Coronary artery (tissue), 2 donors: ENCODE measurements around the gene CAMTA1.

Experiments
- DNase-seq: peaks from one replicate; pipeline ENCODE4 v3.0.0-alpha.2; 2017; ENCODE audit warnings: low spot score
- H3K27ac ChIP-seq, 2 donors: fragments of 200-600 bp; sonication (generic); one replicate each; pipeline ENCODE4 v1.5.1; 2016 to 2019
- H3K4me3 ChIP-seq: fragments of 200-600 bp; sonication (generic); 2 replicates; pipeline ENCODE4 v1.5.1; 2016; ENCODE audit warnings: mild to moderate bottlenecking, moderate library complexity
- CTCF ChIP-seq: fragments of 200-600 bp; sonication (generic); IDR thresholded peaks from one replicate; pipeline ENCODE4 v1.5.1; 2019; ENCODE audit warnings: antibody characterized with exemption

Gene CAMTA1

DNA sequence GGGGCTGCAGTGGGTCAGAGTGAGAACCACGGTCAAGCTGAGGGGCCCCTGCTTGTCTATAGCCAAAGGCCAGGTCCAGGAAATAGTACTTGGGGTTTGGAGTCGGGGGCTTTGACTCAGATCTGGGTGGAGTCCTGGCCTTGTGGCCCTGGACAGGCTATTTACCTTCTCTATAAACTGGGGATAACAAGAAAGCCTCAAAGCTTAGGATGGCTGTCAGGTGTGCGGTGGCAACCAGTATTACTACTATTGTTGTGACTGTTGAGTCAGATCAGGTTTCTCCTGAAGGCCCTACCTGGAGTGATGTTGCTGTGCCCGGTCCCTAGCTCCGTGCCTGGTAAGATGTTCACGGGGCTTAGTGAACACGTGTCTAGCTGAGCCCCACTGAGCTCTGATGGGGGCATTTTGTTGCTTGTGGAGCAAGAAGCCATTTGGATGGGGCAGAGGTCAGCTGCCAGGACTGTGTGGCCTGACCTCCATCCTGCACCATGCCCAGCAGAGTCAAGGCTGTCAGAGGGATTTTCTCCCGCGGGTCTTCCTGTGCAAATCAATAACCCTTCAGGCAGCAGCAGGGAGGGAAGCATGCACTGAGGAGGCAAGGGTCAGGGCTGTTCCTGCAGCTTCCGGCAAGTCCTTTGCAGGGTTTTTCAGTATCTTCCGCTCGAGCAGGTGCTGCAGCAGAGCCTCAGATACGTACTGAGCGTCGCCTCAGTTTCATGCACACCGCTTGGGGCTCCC is 170.3 kb downstream of the CAMTA1 start:
- Histone ChIP-seq H3K27ac (no peak overlapping the region), H3K4me3 (no peak overlapping the region)

GRCh38 chr1:6956488-6957159 is 171.4 kb downstream of the CAMTA1 start:
- DNase-seq: no peak
- TF ChIP-seq CTCF: no peak
- Histone ChIP-seq H3K27ac (no peak overlapping the region), H3K4me3 (no peak overlapping the region)

More for the DNA sequence above, 170.3 kb downstream of the CAMTA1 start:
- no peak for TF ChIP-seq CTCF
- DNase-seq: no peak

DNA sequence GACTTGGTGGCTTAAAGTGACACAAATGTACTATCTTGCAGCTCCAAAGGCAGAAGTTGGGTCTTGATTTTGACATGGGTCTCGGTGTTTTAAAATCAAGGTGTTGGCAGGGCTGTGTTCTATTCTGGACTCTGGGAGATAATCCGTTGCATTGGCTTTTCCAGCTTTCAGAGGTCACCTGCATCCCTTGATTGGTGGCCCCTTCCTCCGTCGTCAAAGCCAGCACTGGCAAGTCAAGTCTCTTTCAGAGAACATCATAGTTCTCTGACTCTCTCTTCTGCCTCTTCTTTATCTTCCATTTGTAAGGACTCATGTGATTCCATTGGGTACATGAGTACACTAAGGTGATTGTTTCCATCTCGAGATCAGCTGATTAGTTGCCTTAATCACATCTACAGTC is 172.1 kb downstream of the CAMTA1 start:
- DNase-seq: no peak
- TF ChIP-seq CTCF: no peak
- Histone ChIP-seq H3K27ac (no peak overlapping the region), H3K4me3 (no peak overlapping the region)

DNA sequence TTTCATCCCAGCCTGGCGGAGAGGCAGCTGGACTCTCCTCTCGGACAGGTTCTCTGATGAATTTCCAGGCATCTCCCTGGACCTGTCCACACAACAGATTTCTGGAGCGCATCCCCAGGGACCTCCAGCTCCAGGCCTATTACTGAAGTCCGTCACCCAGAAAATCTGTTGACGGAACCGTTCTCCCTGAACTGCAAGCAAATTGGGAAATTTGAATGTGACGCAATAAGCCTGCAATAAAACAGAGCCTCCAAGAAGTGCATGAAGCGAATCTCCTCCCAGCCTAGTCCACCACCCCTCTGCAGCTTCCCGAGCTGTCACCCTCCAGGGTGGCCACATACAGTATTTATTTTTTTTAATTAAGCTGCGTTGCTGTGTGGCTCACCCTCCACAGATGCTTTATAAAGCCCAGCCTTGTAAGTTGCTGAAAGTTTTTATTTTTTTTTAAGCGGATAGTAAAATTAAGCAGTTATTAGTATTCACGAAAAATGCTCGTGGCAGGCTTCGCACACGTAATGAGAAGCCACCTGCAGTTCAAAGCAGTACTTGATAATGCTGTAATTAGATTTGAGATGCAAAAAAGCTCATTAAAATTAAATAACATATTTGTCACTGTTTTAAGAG is 173.3 kb downstream of the CAMTA1 start:
- no peak for DNase-seq
- no peak for TF ChIP-seq CTCF
- Histone ChIP-seq H3K4me3 (no peak overlapping the region), H3K27ac (no peak overlapping the region)

- no peak overlapping the region for H3K27ac ChIP-seq
- H3K4me3 ChIP-seq: no peak overlapping the region
- DNase-seq: no peak
- TF ChIP-seq CTCF: no peak
Measured at GRCh38 chr1:6959491-6959890, 174.2 kb downstream of the CAMTA1 start.

GRCh38 chr1:6960291-6960811 is 175.1 kb downstream of the CAMTA1 start:
- no peak overlapping the region for H3K27ac ChIP-seq
- no peak for TF ChIP-seq CTCF
- DNase-seq: no peak
- H3K4me3 ChIP-seq: no peak overlapping the region
